ENCODE results near the gene IPPK. TPM values are rescaled to one million over a fixed set of nuclear protein-coding genes. Genes with fewer than 3 reads are reported as not detected.

The IPPK gene
- total and polyA plus RNA-seq, 2 donors (not counting 1 experiment from before 2014, with no cell fraction given) = 6.8 to 8.7 TPM

DNA sequence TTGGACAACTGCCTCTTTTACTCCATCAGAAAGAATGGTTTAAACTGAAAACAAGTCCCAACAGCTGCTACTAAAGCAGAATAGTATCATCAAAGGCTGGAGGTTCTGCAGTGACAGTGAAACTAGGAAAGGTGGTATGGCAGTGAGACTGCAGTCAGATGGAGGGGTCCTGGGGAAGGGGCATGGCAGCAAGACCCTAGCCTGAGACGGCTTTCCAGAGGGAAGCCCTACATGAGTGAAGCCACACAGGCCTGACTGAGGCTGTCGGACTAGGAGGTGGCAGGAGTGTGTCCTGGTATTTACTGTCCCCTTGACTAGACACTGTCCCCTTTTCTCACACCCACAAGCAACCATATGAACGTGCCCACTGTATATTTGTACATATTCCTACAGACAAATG is 40.4 kb upstream of the IPPK start:
- DNase-seq = no peak
- no peak for ATAC-seq (ENCODE audit: low read depth)
- H3K79me2 ChIP-seq (ENCODE audit: control insufficient read depth, insufficient read depth, low read length) = peaks cover 16% of the 10 kb centered on the region
- Mint-ChIP-seq H3K4me1 (peaks cover 21% of the 10 kb centered on the region), H3K27me3 (no peaks in the 10 kb centered on the region), H3K27ac (no peak overlapping the region), H3K9me3 (ENCODE audit: insufficient read depth) (no peaks in the 10 kb centered on the region), H3K4me3 (no peak overlapping the region)
- H3K9ac ChIP-seq (ENCODE audit: low read length) = no peak overlapping the region
- no peaks in the 10 kb centered on the region for H3K27me3 ChIP-seq (replicated peaks in 1 of 4; ENCODE audit: control extremely low read depth in 1 of 4, control insufficient read depth in 3 of 4, insufficient read depth in 4 of 4, low read length in 3 of 4)
- H3K4me3 ChIP-seq (ENCODE audit: control extremely low read depth in 1 of 5, extremely low read depth in 1 of 5, insufficient read depth in 1 of 5, low read depth in 2 of 5, low read length in 4 of 5) = no peak overlapping the region
- TF ChIP-seq, protein P1, sequence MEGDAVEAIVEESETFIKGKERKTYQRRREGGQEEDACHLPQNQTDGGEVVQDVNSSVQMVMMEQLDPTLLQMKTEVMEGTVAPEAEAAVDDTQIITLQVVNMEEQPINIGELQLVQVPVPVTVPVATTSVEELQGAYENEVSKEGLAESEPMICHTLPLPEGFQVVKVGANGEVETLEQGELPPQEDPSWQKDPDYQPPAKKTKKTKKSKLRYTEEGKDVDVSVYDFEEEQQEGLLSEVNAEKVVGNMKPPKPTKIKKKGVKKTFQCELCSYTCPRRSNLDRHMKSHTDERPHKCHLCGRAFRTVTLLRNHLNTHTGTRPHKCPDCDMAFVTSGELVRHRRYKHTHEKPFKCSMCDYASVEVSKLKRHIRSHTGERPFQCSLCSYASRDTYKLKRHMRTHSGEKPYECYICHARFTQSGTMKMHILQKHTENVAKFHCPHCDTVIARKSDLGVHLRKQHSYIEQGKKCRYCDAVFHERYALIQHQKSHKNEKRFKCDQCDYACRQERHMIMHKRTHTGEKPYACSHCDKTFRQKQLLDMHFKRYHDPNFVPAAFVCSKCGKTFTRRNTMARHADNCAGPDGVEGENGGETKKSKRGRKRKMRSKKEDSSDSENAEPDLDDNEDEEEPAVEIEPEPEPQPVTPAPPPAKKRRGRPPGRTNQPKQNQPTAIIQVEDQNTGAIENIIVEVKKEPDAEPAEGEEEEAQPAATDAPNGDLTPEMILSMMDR (IDR thresholded peaks at IDR 0.05) = no peak
- TF ChIP-seq EZH2 (IDR thresholded peaks at IDR 0.05; ENCODE audit: borderline replicate concordance, insufficient read depth, low read depth, low read length, poor library complexity, severe bottlenecking) = no peak
- H4K20me1 ChIP-seq (ENCODE audit: control insufficient read depth, insufficient read depth, low read length, poor library complexity, severe bottlenecking) = peaks cover 17% of the 10 kb centered on the region
- peaks cover 16 to 23% of the 10 kb centered on the region in 2 donors for H3K4me1 ChIP-seq (ENCODE audit: control insufficient read depth in 2 of 2, insufficient read depth in 2 of 2, low read length in 2 of 2)
- intact Hi-C loops (cut with micrococcal nuclease) = no loop called here
- POLR2A ChIA-PET = no interaction called here
- H3K4me2 ChIP-seq (replicated peaks; ENCODE audit: low read depth, low read length, poor library complexity, severe bottlenecking) = no peak overlapping the region
- WGBS (ENCODE audit: insufficient coverage) = 100% methylated on average over 1 of the region's 3 CpGs
- no peak overlapping the region for H3K27ac ChIP-seq (ENCODE audit: low read length in 2 of 2)
- no peaks in the 10 kb centered on the region for H3K9me3 ChIP-seq (ENCODE audit: control extremely low read depth in 1 of 3, control insufficient read depth in 2 of 3, insufficient read depth in 1 of 3, low read length in 2 of 3)
- peaks cover 0 to 53% of the 10 kb centered on the region in 2 experiments for H3K36me3 ChIP-seq (replicated peaks in 1 of 2; ENCODE audit: control extremely low read depth in 1 of 2, control insufficient read depth in 1 of 2, extremely low read depth in 1 of 2, insufficient read depth in 2 of 2, low read length in 1 of 2)
- no peak overlapping the region for H2AFZ ChIP-seq (ENCODE audit: insufficient read depth, low read depth, low read length, poor library complexity, severe bottlenecking)
- CTCF ChIA-PET = interaction anchor here (1.2 kb wide), 1 partner anchor 19 kb away, joined by 3 read pairs; no protein-coding TSS in a partner anchor

DNA sequence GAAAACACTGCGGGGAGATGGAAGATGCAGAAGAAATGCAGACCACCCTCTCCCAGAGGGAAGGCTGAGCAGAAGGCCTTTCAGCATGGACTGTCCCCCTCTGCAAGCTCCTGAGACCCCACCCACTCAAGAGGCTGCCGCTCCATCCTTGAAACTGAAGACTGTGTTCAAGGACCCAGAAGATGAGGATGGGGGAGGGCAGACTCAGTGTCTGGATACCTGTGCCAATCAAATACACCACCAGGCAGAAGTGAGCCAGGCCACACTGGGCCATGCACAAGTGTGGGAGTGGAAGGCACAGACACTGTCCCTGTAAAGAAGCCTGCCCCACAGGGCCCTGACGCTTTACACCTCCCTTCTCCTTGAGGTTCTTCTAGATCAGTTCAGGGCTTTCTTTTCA is 40.0 kb upstream of the IPPK start:
- Histone ChIP-seq H3K4me2 (replicated peaks; ENCODE audit: low read depth, low read length, poor library complexity, severe bottlenecking) (no peak overlapping the region), H3K27ac (ENCODE audit: low read length in 2 of 2) (no peak overlapping the region), H4K20me1 (ENCODE audit: control insufficient read depth, insufficient read depth, low read length, poor library complexity, severe bottlenecking) (peaks cover 13% of the 10 kb centered on the region), H3K4me3 (ENCODE audit: control extremely low read depth in 1 of 5, extremely low read depth in 1 of 5, insufficient read depth in 1 of 5, low read depth in 2 of 5, low read length in 4 of 5) (no peak overlapping the region), H2AFZ (ENCODE audit: insufficient read depth, low read depth, low read length, poor library complexity, severe bottlenecking) (no peak overlapping the region), H3K79me2 (ENCODE audit: control insufficient read depth, insufficient read depth, low read length) (peaks cover 12% of the 10 kb centered on the region), H3K27me3 (replicated peaks in 1 of 4; ENCODE audit: control extremely low read depth in 1 of 4, control insufficient read depth in 3 of 4, insufficient read depth in 4 of 4, low read length in 3 of 4) (no peaks in the 10 kb centered on the region), H3K4me1 (ENCODE audit: control insufficient read depth in 2 of 2, insufficient read depth in 2 of 2, low read length in 2 of 2) (peaks cover 16 to 23% of the 10 kb centered on the region in 2 donors), H3K36me3 (replicated peaks in 1 of 2; ENCODE audit: control extremely low read depth in 1 of 2, control insufficient read depth in 1 of 2, extremely low read depth in 1 of 2, insufficient read depth in 2 of 2, low read length in 1 of 2) (peaks cover 0 to 49% of the 10 kb centered on the region in 2 experiments), H3K9ac (ENCODE audit: low read length) (no peak overlapping the region), H3K9me3 (ENCODE audit: control extremely low read depth in 1 of 3, control insufficient read depth in 2 of 3, insufficient read depth in 1 of 3, low read length in 2 of 3) (no peaks in the 10 kb centered on the region)
- Mint-ChIP-seq H3K4me3 (no peak overlapping the region), H3K4me1 (peaks cover 21% of the 10 kb centered on the region), H3K27me3 (no peaks in the 10 kb centered on the region), H3K27ac (no peak overlapping the region), H3K9me3 (ENCODE audit: insufficient read depth) (no peaks in the 10 kb centered on the region)
- POLR2A ChIA-PET = no interaction called here
- WGBS (ENCODE audit: insufficient coverage) = 100% methylated on average over 2 of the region's 3 CpGs
- ATAC-seq (ENCODE audit: low read depth) (no peak), DNase-seq (no peak)
- CTCF ChIA-PET = interaction anchor here (0.7 to 1.2 kb wide), 2 partner anchors 9 to 19 kb away, joined by 3 read pairs; no protein-coding TSS in a partner anchor
- intact Hi-C loops (cut with micrococcal nuclease) = no loop called here
- TF ChIP-seq EZH2 (IDR thresholded peaks at IDR 0.05; ENCODE audit: borderline replicate concordance, insufficient read depth, low read depth, low read length, poor library complexity, severe bottlenecking) = no peak
- TF ChIP-seq, protein P1 (IDR thresholded peaks at IDR 0.05) = no peak
